Activated CD8-positive, alpha-beta memory T cell treated with anti-CD3 and anti-CD28 coated beads, Interleukin-2, amount 10 ng/mL, durations not matched to agents 7 days and 5 days (primary cell): ENCODE data around the gene USP40. TPM values are rescaled to one million over a fixed set of nuclear protein-coding genes. Genes with fewer than 3 reads are reported as not detected.

Experiments
- ATAC-seq: fragments of 150-1000 bp; cut with Tn5 transposase; one replicate; pipeline ENCODE4 v1.10.0; 2021; ENCODE audit warnings: moderate library complexity
- CTCF ChIA-PET: fragments of 350-600 bp; sonication (Branson Sonifier 250); formaldehyde crosslinking; loops from one replicate; lab custom pipeline; 2021; ENCODE audit warnings: antibody characterized with exemption; lab: Charles Lee
- DNase-seq: peaks from one replicate; pipeline ENCODE4 v3.0.0-alpha.2; 2020
- H3K27ac Mint-ChIP-seq: one replicate; pipeline ENCODE4 v1.8.0; 2021; ENCODE audit warnings: mild to moderate bottlenecking, mixed read lengths
- H3K27me3 Mint-ChIP-seq: one replicate; pipeline ENCODE4 v1.8.0; 2021; ENCODE audit warnings: mixed read lengths
- H3K36me3 Mint-ChIP-seq: one replicate; pipeline ENCODE4 v1.8.0; 2021; ENCODE audit warnings: mild to moderate bottlenecking, mixed read lengths
- H3K4me1 Mint-ChIP-seq: one replicate; pipeline ENCODE4 v1.8.0; 2021; ENCODE audit warnings: mixed read lengths
- H3K4me3 Mint-ChIP-seq: one replicate; pipeline ENCODE4 v1.8.0; 2021; ENCODE audit warnings: mild to moderate bottlenecking, moderate library complexity, mixed read lengths
- H3K9me3 Mint-ChIP-seq: one replicate; pipeline ENCODE4 v1.8.0; 2022; ENCODE audit warnings: low read depth, mixed read lengths
- total RNA-seq, 2 experiments: library from RNA; stranded (reverse); gene quantifications; one replicate each; pipeline ENCODE4 v1.2.3, GENCODE V29; 2021

The USP40 gene
- total RNA-seq, 2 experiments from 2014 or later: 8.7 to 11.2 TPM

- DNase-seq (peak; percentile 31), ATAC-seq (no peak)
- peaks cover 5% of the 10 kb centered on the region for H3K4me1 Mint-ChIP-seq
- no peak overlapping the region for H3K4me3 Mint-ChIP-seq
- CTCF ChIA-PET: interaction anchor here (0.8 to 1.5 kb wide), 2 partner anchors 11 to 12 kb away, joined by 3 to 6 read pairs; no protein-coding TSS in a partner anchor
- H3K9me3 Mint-ChIP-seq: no peaks in the 10 kb centered on the region
- H3K27me3 Mint-ChIP-seq: no peaks in the 10 kb centered on the region
- peak overlapping the region; percentile 20 for H3K27ac Mint-ChIP-seq
- peaks cover 7% of the 10 kb centered on the region for H3K36me3 Mint-ChIP-seq
Measured at GRCh38 chr2:233435436-233436190, 131.0 kb downstream of the USP40 start.

GRCh38 chr2:233434666-233435330, 131.8 kb downstream of the USP40 start:
- DNase-seq (peak; percentile 25), ATAC-seq (no peak)
- Mint-ChIP-seq H3K27me3 (no peaks in the 10 kb centered on the region), H3K4me3 (no peak overlapping the region), H3K4me1 (peaks cover 3% of the 10 kb centered on the region), H3K36me3 (peaks cover 7% of the 10 kb centered on the region), H3K9me3 (no peaks in the 10 kb centered on the region), H3K27ac (no peak overlapping the region)
- CTCF ChIA-PET: interaction anchor here (0.8 to 8.5 kb wide), 4 partner anchors 9 to 30 kb away, joined by 3 to 49 read pairs (median 4); no protein-coding TSS in a partner anchor

GRCh38 chr2:233433794-233434193, 132.8 kb downstream of the USP40 start:
- H3K9me3 Mint-ChIP-seq: no peaks in the 10 kb centered on the region
- H3K36me3 Mint-ChIP-seq: peaks cover 7% of the 10 kb centered on the region
- CTCF ChIA-PET: interaction anchor here (0.9 to 8.5 kb wide), 3 partner anchors 10 to 29 kb away, joined by 3 to 49 read pairs (median 4); no protein-coding TSS in a partner anchor
- no peak overlapping the region for H3K4me3 Mint-ChIP-seq
- no peak overlapping the region for H3K27ac Mint-ChIP-seq
- ATAC-seq (no peak), DNase-seq (no peak)
- peaks cover 4% of the 10 kb centered on the region for H3K4me1 Mint-ChIP-seq
- H3K27me3 Mint-ChIP-seq: no peaks in the 10 kb centered on the region

GRCh38 chr2:233433029-233433428, 133.6 kb downstream of the USP40 start:
- H3K4me3 Mint-ChIP-seq: no peak overlapping the region
- ATAC-seq (no peak), DNase-seq (no peak)
- peaks cover 4% of the 10 kb centered on the region for H3K4me1 Mint-ChIP-seq
- no peaks in the 10 kb centered on the region for H3K27me3 Mint-ChIP-seq
- CTCF ChIA-PET: interaction anchor here (8.5 kb wide), 1 partner anchor 11 kb away, joined by 49 read pairs; no protein-coding TSS in a partner anchor
- H3K36me3 Mint-ChIP-seq: peaks cover 6% of the 10 kb centered on the region
- no peak overlapping the region for H3K27ac Mint-ChIP-seq
- H3K9me3 Mint-ChIP-seq: no peaks in the 10 kb centered on the region

- Mint-ChIP-seq H3K27me3 (no peaks in the 10 kb centered on the region), H3K4me1 (peaks cover 19% of the 10 kb centered on the region), H3K4me3 (no peak overlapping the region), H3K36me3 (peaks cover 19% of the 10 kb centered on the region), H3K9me3 (peaks cover 3% of the 10 kb centered on the region), H3K27ac (no peak overlapping the region)
- no peak for DNase-seq
- CTCF ChIA-PET: interaction anchor here (1.5 to 8.5 kb wide), 2 partner anchors 9 to 13 kb away, joined by 4 to 49 read pairs; no protein-coding TSS in a partner anchor
- no peak for ATAC-seq
Measured at GRCh38 chr2:233430651-233431050, 135.9 kb downstream of the USP40 start.

- Mint-ChIP-seq H3K36me3 (peaks cover 22% of the 10 kb centered on the region), H3K4me3 (no peak overlapping the region), H3K4me1 (peaks cover 21% of the 10 kb centered on the region), H3K27me3 (no peaks in the 10 kb centered on the region), H3K9me3 (peaks cover 3% of the 10 kb centered on the region), H3K27ac (no peak overlapping the region)
- CTCF ChIA-PET: interaction anchor here (0.9 to 8.5 kb wide), 2 partner anchors 14 to 26 kb away, joined by 4 to 49 read pairs; no protein-coding TSS in a partner anchor
- no peak for ATAC-seq
- DNase-seq: no peak
Measured at GRCh38 chr2:233430081-233430480, 136.5 kb downstream of the USP40 start.

GRCh38 chr2:233429175-233429897, 137.2 kb downstream of the USP40 start:
- Mint-ChIP-seq H3K27ac (no peak overlapping the region), H3K36me3 (peaks cover 25% of the 10 kb centered on the region), H3K4me1 (peaks cover 21% of the 10 kb centered on the region), H3K4me3 (no peak overlapping the region), H3K9me3 (peaks cover 6% of the 10 kb centered on the region), H3K27me3 (no peaks in the 10 kb centered on the region)
- peak; percentile 27 for DNase-seq
- CTCF ChIA-PET: interaction anchor here (0.9 to 8.5 kb wide), 2 partner anchors 15 to 25 kb away, joined by 4 to 49 read pairs; no protein-coding TSS in a partner anchor
- no peak for ATAC-seq

GRCh38 chr2:233428438-233428837, 138.1 kb downstream of the USP40 start:
- no peak overlapping the region for H3K4me3 Mint-ChIP-seq
- peaks cover 21% of the 10 kb centered on the region for H3K4me1 Mint-ChIP-seq
- H3K36me3 Mint-ChIP-seq: peaks cover 33% of the 10 kb centered on the region
- H3K27me3 Mint-ChIP-seq: no peaks in the 10 kb centered on the region
- no peak for ATAC-seq
- peaks cover 6% of the 10 kb centered on the region for H3K9me3 Mint-ChIP-seq
- CTCF ChIA-PET: interaction anchor here (8.5 kb wide), 1 partner anchor 16 kb away, joined by 49 read pairs; no protein-coding TSS in a partner anchor
- peak; percentile 30 for DNase-seq
- no peak overlapping the region for H3K27ac Mint-ChIP-seq

GRCh38 chr2:233428008-233428407, 138.6 kb downstream of the USP40 start:
- CTCF ChIA-PET: interaction anchor here (8.5 to 14.8 kb wide), 2 partner anchors 16 to 24 kb away, joined by 49 to 145 read pairs; no protein-coding TSS in a partner anchor
- DNase-seq (peak; percentile 5), ATAC-seq (no peak)
- Mint-ChIP-seq H3K27me3 (no peaks in the 10 kb centered on the region), H3K27ac (no peak overlapping the region), H3K4me1 (peaks cover 25% of the 10 kb centered on the region), H3K9me3 (peaks cover 6% of the 10 kb centered on the region), H3K4me3 (no peak overlapping the region), H3K36me3 (peaks cover 37% of the 10 kb centered on the region)

GRCh38 chr2:233426619-233427342, 139.8 kb downstream of the USP40 start:
- Mint-ChIP-seq H3K4me1 (peaks cover 37% of the 10 kb centered on the region), H3K4me3 (no peak overlapping the region), H3K9me3 (peaks cover 6% of the 10 kb centered on the region), H3K27me3 (no peaks in the 10 kb centered on the region), H3K36me3 (peaks cover 41% of the 10 kb centered on the region), H3K27ac (peak overlapping the region; percentile 52)
- ATAC-seq (no peak), DNase-seq (peak; percentile 50)
- CTCF ChIA-PET: interaction anchor here (8.5 to 14.8 kb wide), 2 partner anchors 17 to 22 kb away, joined by 49 to 145 read pairs; no protein-coding TSS in a partner anchor
